ENCODE data around the gene EGF.
A peak's percentile ranks its signal among the peaks of the same experiment; 100 is the strongest.

EGF gene

GRCh38 chr4:109993116-109993515 is 80.4 kb downstream of the EGF start:
- no peak for DNase-seq (ENCODE audit: low read depth, low spot score)

GRCh38 chr4:109994415-109994827 is 81.7 kb downstream of the EGF start:
- DNase-seq (ENCODE audit: low read depth, low spot score) = no peak

DNA sequence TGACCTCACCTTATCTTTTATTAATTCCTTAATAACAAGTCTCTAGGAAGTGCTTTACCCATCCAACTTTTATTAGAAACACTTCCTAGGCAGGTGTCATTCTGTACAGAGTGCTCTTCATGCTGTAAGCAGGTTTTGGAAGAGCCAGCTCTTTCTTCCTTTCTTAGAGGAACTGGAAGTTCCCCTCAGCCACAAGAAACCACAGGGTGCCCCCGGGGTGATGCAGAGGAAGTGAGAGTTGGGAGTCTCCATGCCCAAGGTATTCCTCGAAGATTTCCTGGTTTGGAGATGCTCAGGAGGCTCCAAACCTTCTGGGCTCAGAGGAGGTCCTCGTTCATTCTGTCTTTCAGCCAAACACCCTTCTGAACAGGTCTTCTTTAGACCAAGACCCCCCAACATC is 83.8 kb downstream of the EGF start:
- DNase-seq (ENCODE audit: low read depth, low spot score) = no peak

GRCh38 chr4:109998867-109999584 is 86.3 kb downstream of the EGF start:
- DNase-seq (ENCODE audit: low read depth, low spot score) = no peak

- DNase-seq (ENCODE audit: low read depth, low spot score) = no peak
These were observed 86.9 kb downstream of the EGF start for GRCh38 chr4:109999585-109999912.

DNA sequence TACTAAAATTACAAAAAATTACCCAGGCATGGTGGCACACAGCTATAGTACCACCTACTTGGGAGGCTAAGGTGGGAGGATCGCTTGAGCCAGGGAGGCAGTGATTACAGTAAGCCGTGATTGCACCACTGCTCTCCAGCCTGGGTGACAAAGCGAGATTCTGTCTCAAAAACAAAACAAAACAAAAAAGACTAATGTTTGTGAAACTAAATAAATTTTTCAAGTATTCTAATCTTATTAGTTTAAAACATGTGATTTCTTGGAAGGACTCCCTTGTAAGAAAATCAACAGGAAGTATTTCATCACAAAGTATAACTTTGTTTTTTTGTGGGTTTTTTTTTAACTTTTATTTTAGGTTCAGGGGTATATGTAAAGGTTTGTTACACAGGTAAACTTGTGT is 89.6 kb downstream of the EGF start:
- no peak for DNase-seq (ENCODE audit: low read depth, low spot score)

GRCh38 chr4:110003401-110004187 is 90.9 kb downstream of the EGF start:
- no peak for DNase-seq (ENCODE audit: low read depth, low spot score)

- DNase-seq (ENCODE audit: low read depth, low spot score) = no peak
These were observed 91.9 kb downstream of the EGF start for GRCh38 chr4:110004556-110004955.

DNA sequence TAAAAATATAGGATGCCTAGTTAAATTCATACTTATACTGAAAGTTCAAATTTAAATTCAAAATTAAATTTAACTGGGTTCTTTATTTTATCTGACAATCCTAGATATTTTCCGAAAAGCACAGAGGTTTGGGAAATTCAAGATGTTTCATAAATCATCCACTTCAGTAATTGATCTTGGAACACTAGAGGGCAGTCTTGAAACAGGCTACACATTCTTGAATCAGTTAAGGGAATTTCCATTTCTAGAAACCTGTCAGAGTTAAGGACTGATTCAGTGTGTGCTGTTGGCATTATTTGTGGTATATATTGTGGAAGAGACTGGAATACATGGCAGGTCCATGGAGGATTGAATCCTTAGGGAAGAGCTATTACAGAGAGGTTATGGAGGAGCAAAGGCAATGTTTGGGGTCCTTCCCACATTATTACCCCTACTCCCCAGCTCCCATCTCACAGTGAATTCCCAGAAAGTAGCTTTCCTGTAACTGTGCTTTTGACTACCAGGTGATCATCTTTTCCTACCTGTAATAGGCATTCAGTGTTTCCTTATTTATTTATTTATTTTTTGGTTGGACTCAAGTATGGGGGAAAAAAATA is 92.9 kb downstream of the EGF start:
- DNase-seq (ENCODE audit: low read depth, low spot score) = no peak

GRCh38 chr4:110007217-110007616 is 94.5 kb downstream of the EGF start:
- no peak for DNase-seq (ENCODE audit: low read depth, low spot score)

DNA sequence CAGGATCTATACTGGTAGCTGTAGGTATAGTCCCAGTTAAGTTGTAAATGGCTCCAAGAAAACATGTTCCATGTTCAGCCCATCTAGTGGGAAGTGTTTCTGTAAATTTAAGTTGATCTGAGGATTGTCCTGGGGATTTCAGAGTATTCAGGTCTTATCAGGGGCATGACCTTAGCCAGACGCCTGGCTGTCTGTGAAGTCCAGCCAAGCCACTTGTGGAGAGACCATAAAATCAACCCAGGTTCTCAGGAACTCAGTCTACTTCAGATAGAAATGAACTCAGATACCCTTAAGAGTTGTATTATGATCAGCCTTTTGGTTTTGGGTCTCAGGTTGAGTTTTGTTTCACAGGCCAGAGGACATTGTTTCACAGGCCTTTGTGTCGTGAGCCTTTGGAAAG is 95.9 kb downstream of the EGF start:
- no peak for DNase-seq (ENCODE audit: low read depth, low spot score)

DNA sequence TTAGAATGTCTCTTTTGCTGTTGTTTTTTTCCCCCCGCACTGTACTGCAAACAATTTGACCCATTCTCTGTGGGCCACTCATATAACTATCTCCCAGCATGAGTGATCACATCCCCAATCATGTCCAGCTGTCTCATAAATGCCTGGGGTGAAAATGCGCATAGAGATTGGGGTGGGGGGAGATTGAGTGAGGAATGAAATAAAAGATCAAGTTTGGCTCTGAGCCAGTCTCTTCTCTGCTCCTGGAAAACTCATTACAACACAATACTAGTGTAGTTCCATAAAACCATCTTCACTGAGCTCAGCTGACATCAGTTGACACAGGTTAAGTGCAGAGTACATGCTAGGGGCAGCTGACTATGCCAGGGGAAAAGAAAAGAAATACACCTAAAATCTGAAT is 96.9 kb downstream of the EGF start:
- no peak for DNase-seq (ENCODE audit: low read depth, low spot score)

- DNase-seq (ENCODE audit: low read depth, low spot score) = no peak
These were observed 98.1 kb downstream of the EGF start for GRCh38 chr4:110010797-110011196.

- DNase-seq (ENCODE audit: low read depth, low spot score) = no peak
These were observed 100.2 kb downstream of the EGF start for GRCh38 chr4:110012917-110013316.

- no peak for DNase-seq (ENCODE audit: low read depth, low spot score)
These were observed 101.5 kb downstream of the EGF start for GRCh38 chr4:110014233-110014632.

DNA sequence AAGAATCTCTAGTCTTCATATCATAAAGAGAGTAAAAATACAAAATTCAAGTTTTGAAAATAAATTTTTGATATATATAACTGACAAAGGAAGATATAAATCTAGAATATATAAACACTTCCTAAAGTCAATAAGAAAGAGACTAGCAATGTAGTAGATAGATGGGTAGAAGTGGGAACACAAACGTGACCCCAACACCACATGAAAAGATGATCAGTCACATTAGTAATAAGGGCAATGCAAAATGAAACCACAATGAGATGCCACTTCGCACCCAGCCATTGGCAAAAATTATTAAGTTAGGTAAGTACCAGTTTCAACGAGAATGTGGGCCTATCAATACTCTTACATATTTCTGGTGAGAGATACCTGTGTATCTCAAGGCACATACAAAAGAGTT is 106.5 kb downstream of the EGF start:
- no peak for DNase-seq (ENCODE audit: low read depth, low spot score)

GRCh38 chr4:110020139-110020538 is 107.5 kb downstream of the EGF start:
- DNase-seq (ENCODE audit: low read depth, low spot score) = peak; percentile 3

DNA sequence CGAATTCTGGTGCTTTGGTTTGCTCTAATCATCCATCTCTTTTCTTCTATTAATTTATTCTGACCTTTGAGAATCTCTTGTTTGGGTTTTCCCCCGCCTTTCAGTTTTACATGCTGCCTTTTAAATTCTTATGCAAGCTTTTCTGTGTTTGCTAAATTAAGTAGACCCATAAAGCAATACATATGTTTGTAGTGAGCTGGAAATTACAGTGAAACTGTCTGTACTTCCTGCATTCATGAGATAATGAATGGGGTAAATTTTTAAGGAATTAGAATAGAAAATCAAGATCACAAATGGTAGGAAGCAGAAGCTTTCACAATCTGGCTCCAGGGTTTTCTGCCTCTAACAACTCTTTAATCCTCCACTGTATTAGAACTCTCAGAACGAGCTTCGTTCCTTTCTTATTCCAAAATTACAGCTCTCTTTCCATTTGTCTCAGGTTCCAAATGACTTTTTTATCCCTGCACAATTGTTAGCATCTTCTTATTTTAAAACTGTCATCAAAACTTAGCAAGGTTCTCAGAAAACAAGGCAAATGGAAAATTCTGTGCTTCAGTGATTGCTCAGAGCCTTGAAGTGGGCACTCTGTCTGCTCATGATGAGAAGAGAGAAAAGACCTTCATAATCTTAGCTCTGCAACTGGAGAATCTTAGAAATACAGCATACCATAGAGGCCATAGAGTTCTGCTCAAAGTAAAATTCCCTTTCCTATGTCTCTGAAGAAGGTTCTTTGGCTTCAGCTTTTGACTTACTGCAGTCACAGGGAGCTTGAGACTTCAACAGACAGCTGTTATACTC is 108.2 kb downstream of the EGF start:
- no peak for DNase-seq (ENCODE audit: low read depth, low spot score)

- DNase-seq (ENCODE audit: low read depth, low spot score) = no peak
These were observed 109.8 kb downstream of the EGF start for GRCh38 chr4:110022457-110022856.

GRCh38 chr4:110025056-110025455 is 112.4 kb downstream of the EGF start:
- no peak for DNase-seq (ENCODE audit: low read depth, low spot score)

DNA sequence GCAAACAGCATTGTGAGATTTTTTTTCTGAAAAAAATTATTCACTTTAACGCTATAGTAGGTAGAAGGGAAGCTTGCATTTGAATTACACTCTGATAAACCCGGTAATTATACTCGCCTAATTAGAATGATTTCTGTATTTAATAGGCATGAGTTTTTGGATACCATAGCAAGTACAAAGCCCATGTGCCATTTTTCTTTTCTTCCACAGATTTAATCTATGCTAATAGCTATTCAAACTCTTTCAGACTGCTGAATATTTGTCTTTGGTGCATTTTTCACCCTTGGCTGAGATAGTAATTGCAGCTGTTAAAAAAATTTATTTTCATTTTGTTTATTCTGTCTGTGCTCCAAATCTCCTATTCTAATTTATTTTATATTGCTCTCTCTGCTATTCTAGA is 113.0 kb downstream of the EGF start:
- DNase-seq (ENCODE audit: low read depth, low spot score) = no peak

DNA sequence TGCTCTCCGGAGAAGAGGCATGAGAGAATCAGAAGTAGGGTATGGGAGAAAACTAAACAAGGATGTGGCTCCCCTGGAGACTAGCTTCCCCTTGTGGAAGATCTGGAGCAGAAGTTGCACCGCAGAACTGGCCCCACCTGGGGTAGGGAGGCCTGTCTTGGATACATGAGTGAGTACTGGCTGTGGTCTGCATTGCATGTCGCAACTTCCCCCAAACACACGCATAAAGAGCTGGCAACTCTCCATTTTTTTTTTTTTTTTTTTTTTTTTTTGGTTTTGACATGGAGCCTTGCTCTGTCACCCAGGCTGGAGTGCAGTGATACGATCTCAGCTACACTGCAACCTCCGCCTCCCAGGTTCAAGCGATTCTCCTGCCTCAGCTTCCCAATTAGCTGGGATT is 119.9 kb downstream of the EGF start:
- no peak for DNase-seq (ENCODE audit: low read depth, low spot score)
